Measurements from ENCODE around the gene TPSG1.
"Not testable (repeated sequence)": the region's sequence is repeated elsewhere in the genome, so short reads cannot be mapped to it uniquely, and the experiment has no call there.

TPSG1 gene

DNA sequence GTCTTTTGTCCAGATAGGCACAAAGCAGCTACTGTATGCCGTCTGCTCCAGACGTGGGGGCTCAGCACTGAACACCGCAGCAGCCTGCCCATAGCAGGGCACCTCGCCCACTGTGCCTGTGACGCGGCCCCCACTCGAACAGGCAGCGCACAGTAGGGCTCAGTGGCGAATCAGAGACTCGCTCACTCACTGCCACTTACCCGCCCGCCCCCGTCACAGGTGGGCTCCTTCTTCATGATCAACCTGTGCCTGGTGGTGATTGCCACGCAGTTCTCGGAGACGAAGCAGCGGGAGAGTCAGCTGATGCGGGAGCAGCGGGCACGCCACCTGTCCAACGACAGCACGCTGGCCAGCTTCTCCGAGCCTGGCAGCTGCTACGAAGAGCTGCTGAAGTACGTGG lies 23.6 kb downstream of the TPSG1 start:
- Histone ChIP-seq H3K9ac (ENCODE audit: low read depth, low read length, poor library complexity, severe bottlenecking) (no peak overlapping the region), H3K9me2 (replicated peaks; ENCODE audit: low read depth, low read length) (no peaks in the 10 kb centered on the region), H3K4me1 (ENCODE audit: insufficient read depth, low read length, poor library complexity, severe bottlenecking) (no peaks in the 10 kb centered on the region), H3F3A (ENCODE audit: low read depth) (no peaks in the 10 kb centered on the region), H3K4me3 (ENCODE audit: low read length, poor library complexity, severe bottlenecking) (no peak overlapping the region), H2AFZ (ENCODE audit: low read length) (no peak overlapping the region), H3K27me3 (ENCODE audit: insufficient read depth, low read length, poor library complexity, severe bottlenecking) (no peaks in the 10 kb centered on the region), H4K20me1 (ENCODE audit: insufficient read depth, low read length, poor library complexity, severe bottlenecking) (no peaks in the 10 kb centered on the region), H3K4me2 (ENCODE audit: low read depth, low read length, poor library complexity, severe bottlenecking) (no peak overlapping the region), H3K9me3 (ENCODE audit: insufficient read depth, low read depth, low read length) (no peaks in the 10 kb centered on the region), H3K79me2 (ENCODE audit: insufficient read depth, low read length) (no peaks in the 10 kb centered on the region), H3K36me3 (ENCODE audit: insufficient read depth, low read length) (no peaks in the 10 kb centered on the region)
- TF ChIP-seq EZH2phosphoT487 (IDR thresholded peaks at IDR 0.05; ENCODE audit: borderline replicate concordance) = no peak
- no peak for TF ChIP-seq CTCF (conservative IDR thresholded peaks at IDR 0.05; ENCODE audit: low read length)

DNA sequence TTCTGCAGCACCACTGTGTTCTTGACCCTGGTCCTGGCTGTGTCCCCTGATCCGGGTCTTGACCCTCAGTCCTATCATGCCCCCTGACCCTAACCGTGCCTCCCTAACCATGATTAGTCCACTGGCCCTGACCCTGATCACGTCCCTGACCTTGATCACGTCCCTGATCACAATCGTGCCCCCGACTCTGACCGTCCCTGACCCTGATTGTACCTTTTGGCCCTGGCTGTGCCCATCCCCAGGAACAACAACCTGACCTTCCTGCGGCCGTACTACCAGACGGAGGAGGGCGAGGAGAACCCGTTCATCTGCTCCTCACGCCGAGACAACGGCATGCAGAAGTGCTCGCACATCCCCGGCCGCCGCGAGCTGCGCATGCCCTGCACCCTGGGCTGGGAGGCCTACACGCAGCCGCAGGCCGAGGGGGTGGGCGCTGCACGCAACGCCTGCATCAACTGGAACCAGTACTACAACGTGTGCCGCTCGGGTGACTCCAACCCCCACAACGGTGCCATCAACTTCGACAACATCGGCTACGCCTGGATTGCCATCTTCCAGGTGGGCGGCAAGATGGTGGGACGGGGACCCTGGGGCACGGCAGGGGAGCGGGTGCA lies 24.9 kb downstream of the TPSG1 start:
- H3K4me2 ChIP-seq (ENCODE audit: low read depth, low read length, poor library complexity, severe bottlenecking) = no peak overlapping the region
- TF ChIP-seq EZH2phosphoT487 (IDR thresholded peaks at IDR 0.05; ENCODE audit: borderline replicate concordance) (no peak), CTCF (conservative IDR thresholded peaks at IDR 0.05; ENCODE audit: low read length) (no peak)
- no peaks in the 10 kb centered on the region for H3K36me3 ChIP-seq (ENCODE audit: insufficient read depth, low read length)

DNA sequence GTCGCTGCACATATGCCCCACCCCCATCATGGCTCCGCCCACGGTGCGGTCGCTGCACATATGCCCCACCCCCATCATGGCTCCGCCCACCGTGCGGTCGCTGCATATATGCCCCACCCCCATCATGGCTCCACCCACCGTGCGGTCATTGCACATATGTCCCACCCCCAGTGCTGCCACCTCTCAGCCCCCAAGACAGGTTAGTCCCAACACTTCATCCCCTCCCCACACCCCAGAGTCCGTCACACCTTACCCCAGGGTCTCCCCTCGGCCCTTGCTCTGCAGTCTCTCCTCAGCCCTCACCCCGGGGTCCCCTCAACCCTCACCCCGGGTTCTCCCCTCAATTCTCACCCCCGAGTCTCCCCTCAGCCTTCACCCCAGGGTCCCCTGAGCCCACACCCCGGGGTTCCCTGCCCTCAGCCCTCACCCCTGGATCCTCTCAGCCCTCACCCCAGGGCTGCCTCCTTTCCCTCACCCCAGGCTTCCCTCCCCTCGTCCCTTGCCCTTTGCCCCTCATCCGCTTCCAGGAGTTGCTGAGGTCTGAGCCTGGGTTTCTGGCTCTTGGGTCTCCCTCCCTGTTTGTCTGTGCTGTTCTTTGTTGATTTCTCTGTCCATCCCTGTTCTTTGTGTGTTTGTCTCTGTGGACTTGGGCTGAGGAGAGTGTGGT lies 25.6 kb downstream of the TPSG1 start:
- Histone ChIP-seq H3F3A (ENCODE audit: low read depth) (no peaks in the 10 kb centered on the region), H3K9me3 (ENCODE audit: insufficient read depth, low read depth, low read length) (no peaks in the 10 kb centered on the region), H3K9ac (ENCODE audit: low read depth, low read length, poor library complexity, severe bottlenecking) (no peak overlapping the region), H3K27me3 (ENCODE audit: insufficient read depth, low read length, poor library complexity, severe bottlenecking) (no peaks in the 10 kb centered on the region), H3K9me2 (replicated peaks; ENCODE audit: low read depth, low read length) (no peaks in the 10 kb centered on the region), H2AFZ (ENCODE audit: low read length) (no peak overlapping the region), H3K79me2 (ENCODE audit: insufficient read depth, low read length) (no peaks in the 10 kb centered on the region), H3K4me2 (ENCODE audit: low read depth, low read length, poor library complexity, severe bottlenecking) (no peak overlapping the region), H3K4me3 (ENCODE audit: low read length, poor library complexity, severe bottlenecking) (no peak overlapping the region), H3K36me3 (ENCODE audit: insufficient read depth, low read length) (no peaks in the 10 kb centered on the region), H3K4me1 (ENCODE audit: insufficient read depth, low read length, poor library complexity, severe bottlenecking) (no peaks in the 10 kb centered on the region), H4K20me1 (ENCODE audit: insufficient read depth, low read length, poor library complexity, severe bottlenecking) (no peaks in the 10 kb centered on the region)
- TF ChIP-seq EZH2phosphoT487 (IDR thresholded peaks at IDR 0.05; ENCODE audit: borderline replicate concordance) (no peak), CTCF (conservative IDR thresholded peaks at IDR 0.05; ENCODE audit: low read length) (no peak)

More for the DNA sequence above, 24.9 kb downstream of the TPSG1 start:
- Histone ChIP-seq H3K9ac (ENCODE audit: low read depth, low read length, poor library complexity, severe bottlenecking) (no peak overlapping the region), H3K4me1 (ENCODE audit: insufficient read depth, low read length, poor library complexity, severe bottlenecking) (no peaks in the 10 kb centered on the region), H3K9me3 (ENCODE audit: insufficient read depth, low read depth, low read length) (no peaks in the 10 kb centered on the region), H3F3A (ENCODE audit: low read depth) (no peaks in the 10 kb centered on the region), H2AFZ (ENCODE audit: low read length) (no peak overlapping the region), H3K27me3 (ENCODE audit: insufficient read depth, low read length, poor library complexity, severe bottlenecking) (no peaks in the 10 kb centered on the region), H3K79me2 (ENCODE audit: insufficient read depth, low read length) (no peaks in the 10 kb centered on the region), H4K20me1 (ENCODE audit: insufficient read depth, low read length, poor library complexity, severe bottlenecking) (no peaks in the 10 kb centered on the region), H3K9me2 (replicated peaks; ENCODE audit: low read depth, low read length) (no peaks in the 10 kb centered on the region), H3K4me3 (ENCODE audit: low read length, poor library complexity, severe bottlenecking) (no peak overlapping the region)

DNA sequence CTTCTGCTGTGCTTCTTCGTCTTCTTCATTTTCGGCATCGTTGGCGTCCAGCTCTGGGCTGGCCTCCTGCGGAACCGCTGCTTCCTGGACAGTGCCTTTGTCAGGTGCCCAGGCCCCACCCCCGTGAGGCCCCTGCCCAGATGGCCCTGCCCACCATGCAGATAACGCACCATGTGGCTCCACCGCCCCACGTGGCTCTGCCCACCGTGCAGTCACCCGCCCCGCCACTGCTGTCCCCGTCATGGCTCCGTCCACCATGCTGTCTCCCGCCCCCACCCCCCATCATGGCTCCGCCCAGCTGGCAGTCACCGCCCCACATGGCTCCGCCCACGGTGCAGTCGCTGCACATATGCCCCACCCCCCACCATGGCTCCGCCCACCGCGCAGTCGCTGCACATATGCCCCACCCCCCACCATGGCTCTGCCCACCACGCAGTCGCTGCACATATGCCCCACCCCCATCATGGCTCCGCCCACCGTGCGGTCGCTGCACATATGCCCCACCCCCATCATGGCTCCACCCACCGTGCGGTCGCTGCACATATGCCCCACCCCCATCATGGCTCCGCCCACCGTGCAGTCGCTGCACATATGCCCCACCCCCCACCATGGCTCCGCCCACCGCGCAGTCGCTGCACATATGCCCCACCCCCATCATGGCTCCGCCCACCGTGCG lies 26.3 kb downstream of the TPSG1 start:
- not testable (repeated sequence) for H3K9ac ChIP-seq (ENCODE audit: low read depth, low read length, poor library complexity, severe bottlenecking); H3K4me3 ChIP-seq (ENCODE audit: low read length, poor library complexity, severe bottlenecking); H3K4me2 ChIP-seq (ENCODE audit: low read depth, low read length, poor library complexity, severe bottlenecking); H4K20me1 ChIP-seq (ENCODE audit: insufficient read depth, low read length, poor library complexity, severe bottlenecking); H3K27me3 ChIP-seq (ENCODE audit: insufficient read depth, low read length, poor library complexity, severe bottlenecking); H3K4me1 ChIP-seq (ENCODE audit: insufficient read depth, low read length, poor library complexity, severe bottlenecking); H3F3A ChIP-seq (ENCODE audit: low read depth); H2AFZ ChIP-seq (ENCODE audit: low read length); H3K9me3 ChIP-seq (ENCODE audit: insufficient read depth, low read depth, low read length); H3K36me3 ChIP-seq (ENCODE audit: insufficient read depth, low read length); H3K9me2 ChIP-seq (replicated peaks; ENCODE audit: low read depth, low read length); H3K79me2 ChIP-seq (ENCODE audit: insufficient read depth, low read length)

All from Loucy (cell line).